ENCODE data around the gene CCDC88A. TPM values are rescaled to one million over a fixed set of nuclear protein-coding genes. Genes with fewer than 3 reads are reported as not detected.
"Not testable (repeated sequence)": the region's sequence is repeated elsewhere in the genome, so short reads cannot be mapped to it uniquely, and the experiment has no call there.

CCDC88A gene
- total and polyA plus RNA-seq, 4 experiments from 2014 or later: 0.53 to 19.1 (median 13.8) TPM

GRCh38 chr2:55301277-55301676, 118.4 kb downstream of the CCDC88A start:
- Histone ChIP-seq H3K36me3 (ENCODE audit: insufficient read depth, low read length) (no peaks in the 10 kb centered on the region), H3K4me3 (ENCODE audit: low read length in 2 of 2) (no peak overlapping the region), H3K4me1 (ENCODE audit: insufficient read depth, low read length) (no peaks in the 10 kb centered on the region), H3K27ac (ENCODE audit: low read depth, low read length) (no peak overlapping the region), H3K9me3 (ENCODE audit: control insufficient read depth in 1 of 2, low read length in 2 of 2) (no peaks in the 10 kb centered on the region), H3K27me3 (ENCODE audit: insufficient read depth, low read length) (no peaks in the 10 kb centered on the region)
- Mint-ChIP-seq H3K4me1 (peaks cover 0 to 5% (median 4%) of the 10 kb centered on the region in 4 donors), H3K27ac (no peak overlapping the region), H3K36me3 (peaks cover 0 to 3% of the 10 kb centered on the region in 2 donors), H3K27me3 (no peaks in the 10 kb centered on the region), H3K9me3 (no peaks in the 10 kb centered on the region), H3K4me3 (no peak overlapping the region)
- no peak for DNase-seq
- intact Hi-C loops (cut with micrococcal nuclease): no loop called here
- ChIA-PET CTCF (ENCODE audit: partially characterized antibody) (no interaction called here), POLR2A (ENCODE audit: partially characterized antibody) (no interaction called here)

- H3K9me3 ChIP-seq (ENCODE audit: control insufficient read depth in 1 of 2, low read length in 2 of 2): no peaks in the 10 kb centered on the region
- H3K4me3 Mint-ChIP-seq: no peak overlapping the region
- CTCF ChIA-PET (ENCODE audit: partially characterized antibody): no interaction called here
- H3K27ac ChIP-seq (ENCODE audit: low read depth, low read length): no peak overlapping the region
- H3K36me3 Mint-ChIP-seq: peaks cover 4 to 5% of the 10 kb centered on the region in 2 donors
- H3K36me3 ChIP-seq (ENCODE audit: insufficient read depth, low read length): no peaks in the 10 kb centered on the region
- no peaks in the 10 kb centered on the region for H3K9me3 Mint-ChIP-seq
- no peaks in the 10 kb centered on the region for H3K27me3 Mint-ChIP-seq
- intact Hi-C loops (cut with micrococcal nuclease): no loop called here
- no peak overlapping the region for H3K4me3 ChIP-seq (ENCODE audit: low read length in 2 of 2)
- no peaks in the 10 kb centered on the region for H3K27me3 ChIP-seq (ENCODE audit: insufficient read depth, low read length)
- H3K4me1 ChIP-seq (ENCODE audit: insufficient read depth, low read length): peaks cover 12% of the 10 kb centered on the region
- H3K27ac Mint-ChIP-seq: no peak overlapping the region
- POLR2A ChIA-PET (ENCODE audit: partially characterized antibody): interaction anchor here (0.7 kb wide), 1 partner anchor 178 kb away, joined by 3 read pairs; no protein-coding TSS in a partner anchor
- DNase-seq: no peak
- peaks cover 4 to 13% (median 7%) of the 10 kb centered on the region in 4 donors for H3K4me1 Mint-ChIP-seq
Observed at GRCh38 chr2:55296393-55296792, 123.3 kb downstream of the CCDC88A start.

- peak overlapping the region in 6 of 7 donors; percentile 3 to 98 (median 65) for H3K27ac Mint-ChIP-seq
- Histone ChIP-seq H3K27ac (ENCODE audit: low read depth, low read length) (no peak overlapping the region), H3K9me3 (ENCODE audit: control insufficient read depth in 1 of 2, low read length in 2 of 2) (no peaks in the 10 kb centered on the region), H3K4me1 (ENCODE audit: insufficient read depth, low read length) (peaks cover 18% of the 10 kb centered on the region), H3K36me3 (ENCODE audit: insufficient read depth, low read length) (no peaks in the 10 kb centered on the region), H3K27me3 (ENCODE audit: insufficient read depth, low read length) (no peaks in the 10 kb centered on the region), H3K4me3 (ENCODE audit: low read length in 2 of 2) (no peak overlapping the region)
- no peaks in the 10 kb centered on the region for H3K9me3 Mint-ChIP-seq
- H3K4me3 Mint-ChIP-seq: peak overlapping the region; percentile 47 to 96 (median 92)
- H3K4me1 Mint-ChIP-seq: peaks cover 13 to 38% (median 27%) of the 10 kb centered on the region in 4 donors
- no peak for DNase-seq
- intact Hi-C loops (cut with micrococcal nuclease): loop anchor here (2.0 to 5.0 kb wide), 3 partner anchors 51 to 334 kb away; partner anchors contain the start of genes CCDC88A, CLHC1, PPP4R3B and RPS27A
- peaks cover 0 to 5% of the 10 kb centered on the region in 2 donors for H3K36me3 Mint-ChIP-seq
- ChIA-PET CTCF (ENCODE audit: partially characterized antibody) (no interaction called here), POLR2A (ENCODE audit: partially characterized antibody) (interaction anchor here (1.4 kb wide), 1 partner anchor 50 kb away, joined by 5 read pairs; the partner anchor contains the start of genes CLHC1 and RPS27A)
- H3K27me3 Mint-ChIP-seq: no peaks in the 10 kb centered on the region
Observed at GRCh38 chr2:55283083-55283482, 136.6 kb downstream of the CCDC88A start.

GRCh38 chr2:55282110-55282917, 137.3 kb downstream of the CCDC88A start:
- Mint-ChIP-seq H3K27ac (peak overlapping the region; percentile 93 to 99 (median 98)), H3K4me1 (peaks cover 13 to 38% (median 26%) of the 10 kb centered on the region in 4 donors), H3K4me3 (peak overlapping the region; percentile 92 to 96 (median 94)), H3K9me3 (no peaks in the 10 kb centered on the region), H3K27me3 (no peaks in the 10 kb centered on the region), H3K36me3 (peaks cover 0 to 5% of the 10 kb centered on the region in 2 donors)
- Histone ChIP-seq H3K4me1 (ENCODE audit: insufficient read depth, low read length) (peaks cover 18% of the 10 kb centered on the region), H3K4me3 (ENCODE audit: low read length in 2 of 2) (peak overlapping the region; percentile 26 to 90), H3K27me3 (ENCODE audit: insufficient read depth, low read length) (no peaks in the 10 kb centered on the region), H3K9me3 (ENCODE audit: control insufficient read depth in 1 of 2, low read length in 2 of 2) (no peaks in the 10 kb centered on the region), H3K27ac (ENCODE audit: low read depth, low read length) (peak overlapping the region; percentile 62), H3K36me3 (ENCODE audit: insufficient read depth, low read length) (no peaks in the 10 kb centered on the region)
- peak; percentile 86 to 87 (median 86) for DNase-seq
- CTCF ChIA-PET (ENCODE audit: partially characterized antibody): interaction anchor here (0.9 to 1.5 kb wide), 2 partner anchors 12 to 149 kb away, joined by 3 read pairs; no protein-coding TSS in a partner anchor
- intact Hi-C loops (cut with micrococcal nuclease): loop anchor here (1.0 to 5.0 kb wide), 5 partner anchors 13 to 335 kb away; partner anchors contain the start of genes CCDC88A, CLHC1, MTIF2 and PPP4R3B
- POLR2A ChIA-PET (ENCODE audit: partially characterized antibody): interaction anchor here (0.8 to 2.5 kb wide), 11 partner anchors 12 to 336 kb away, joined by 3 to 13 read pairs (median 4); partner anchors contain the start of genes CCDC88A, CFAP36, CLHC1 and MTIF2

GRCh38 chr2:55280851-55281546, 138.7 kb downstream of the CCDC88A start:
- not testable (repeated sequence) for H3K9me3 Mint-ChIP-seq; DNase-seq; H3K36me3 Mint-ChIP-seq; H3K27me3 ChIP-seq (ENCODE audit: insufficient read depth, low read length); H3K4me3 ChIP-seq (ENCODE audit: low read length in 2 of 2); H3K9me3 ChIP-seq (ENCODE audit: control insufficient read depth in 1 of 2, low read length in 2 of 2); H3K27me3 Mint-ChIP-seq; H3K27ac ChIP-seq (ENCODE audit: low read depth, low read length); H3K36me3 ChIP-seq (ENCODE audit: insufficient read depth, low read length)
- peaks cover 18% of the 10 kb centered on the region for H3K4me1 ChIP-seq (ENCODE audit: insufficient read depth, low read length)
- intact Hi-C loops (cut with micrococcal nuclease): loop anchor here (5.0 kb wide), 2 partner anchors 49 to 336 kb away; partner anchors contain the start of genes CLHC1, PPP4R3B and RPS27A
- peaks cover 12 to 31% (median 20%) of the 10 kb centered on the region in 4 donors for H3K4me1 Mint-ChIP-seq
- H3K27ac Mint-ChIP-seq: peak overlapping the region; percentile 66 to 98 (median 93)
- ChIA-PET CTCF (ENCODE audit: partially characterized antibody) (interaction anchor here (1.5 kb wide), 1 partner anchor 10 kb away, joined by 3 read pairs; no protein-coding TSS in a partner anchor), POLR2A (ENCODE audit: partially characterized antibody) (interaction anchor here (0.7 to 2.5 kb wide), 10 partner anchors 11 to 337 kb away, joined by 3 to 13 read pairs (median 4); partner anchors contain the start of genes CFAP36, CLHC1 and RPS27A)
- H3K4me3 Mint-ChIP-seq: peak overlapping the region; percentile 6 to 96 (median 60)

- peaks cover 18% of the 10 kb centered on the region for H3K4me1 ChIP-seq (ENCODE audit: insufficient read depth, low read length)
- H3K36me3 ChIP-seq (ENCODE audit: insufficient read depth, low read length); H3K4me3 ChIP-seq (ENCODE audit: low read length in 2 of 2); H3K4me3 Mint-ChIP-seq; H3K9me3 Mint-ChIP-seq; H3K27me3 ChIP-seq (ENCODE audit: insufficient read depth, low read length); H3K9me3 ChIP-seq (ENCODE audit: control insufficient read depth in 1 of 2, low read length in 2 of 2); H3K27me3 Mint-ChIP-seq; H3K27ac ChIP-seq (ENCODE audit: low read depth, low read length); H3K36me3 Mint-ChIP-seq; DNase-seq; CTCF ChIA-PET (ENCODE audit: partially characterized antibody): not testable (repeated sequence)
- peak overlapping the region in 2 of 7 donors; percentile 23 to 27 for H3K27ac Mint-ChIP-seq
- peaks cover 11 to 28% (median 19%) of the 10 kb centered on the region in 4 donors for H3K4me1 Mint-ChIP-seq
- POLR2A ChIA-PET (ENCODE audit: partially characterized antibody): interaction anchor here (1.1 to 1.7 kb wide), 2 partner anchors 12 to 250 kb away, joined by 3 to 6 read pairs; no protein-coding TSS in a partner anchor
- intact Hi-C loops (cut with micrococcal nuclease): loop anchor here (5.0 kb wide), 2 partner anchors 48 to 337 kb away; partner anchors contain the start of genes CLHC1, PPP4R3B and RPS27A
Observed at GRCh38 chr2:55279859-55280424, 139.7 kb downstream of the CCDC88A start.
